GM18861 (cell line): ENCODE measurements around the gene TNS3.

Experiments
- ATAC-seq: cut with Tn5 transposase; IDR thresholded peaks from one replicate; pipeline ENCODE4 v1.9.1; 2021; ENCODE audit not compliant: unreplicated experiment

The TNS3 gene

DNA sequence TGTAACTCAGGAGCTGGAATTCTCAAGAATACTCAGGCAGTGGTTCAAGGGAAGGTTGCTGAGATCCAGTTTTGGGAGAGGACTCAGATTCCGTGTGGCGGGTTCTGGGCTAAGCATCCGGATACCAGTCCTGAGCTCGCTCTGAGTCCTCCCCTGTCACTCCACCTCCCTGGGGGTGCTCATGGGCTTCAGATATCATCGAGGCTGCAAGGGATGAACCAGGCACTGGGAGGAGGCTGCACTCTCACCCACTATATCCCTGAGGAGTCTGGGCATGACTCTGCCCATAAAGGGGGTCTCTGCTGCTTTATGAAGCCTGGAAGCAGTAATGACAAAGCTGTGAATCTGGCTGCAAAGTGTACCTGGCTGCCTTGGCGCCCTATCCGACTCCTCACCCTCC is 188.5 kb downstream of the TNS3 start:
- no peak for ATAC-seq

DNA sequence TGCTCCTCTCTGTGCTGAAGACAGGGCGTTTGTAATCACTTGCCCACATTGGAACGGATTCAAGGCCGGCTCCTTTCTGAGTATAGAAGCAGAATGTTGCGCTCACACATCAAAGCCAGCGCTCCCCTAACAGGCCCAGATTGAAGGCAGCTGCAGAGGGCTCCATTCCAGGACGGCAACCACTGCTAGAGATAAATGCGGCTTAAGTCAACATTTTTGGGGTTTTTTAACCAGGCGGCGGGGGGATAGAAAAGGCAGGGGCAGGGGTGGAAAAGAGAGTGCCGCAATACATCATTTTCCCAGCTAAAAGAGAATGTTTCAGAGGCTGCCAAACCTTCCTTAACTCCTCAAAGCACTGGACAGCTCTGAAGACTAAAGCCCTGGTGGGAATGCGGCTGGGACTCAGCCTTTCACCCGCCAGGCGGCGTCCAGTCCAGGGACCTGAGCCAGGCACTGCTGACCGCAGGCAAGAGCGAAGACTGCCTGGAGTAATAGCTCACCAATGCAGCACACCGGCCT is 189.6 kb downstream of the TNS3 start:
- ATAC-seq, result no peak

DNA sequence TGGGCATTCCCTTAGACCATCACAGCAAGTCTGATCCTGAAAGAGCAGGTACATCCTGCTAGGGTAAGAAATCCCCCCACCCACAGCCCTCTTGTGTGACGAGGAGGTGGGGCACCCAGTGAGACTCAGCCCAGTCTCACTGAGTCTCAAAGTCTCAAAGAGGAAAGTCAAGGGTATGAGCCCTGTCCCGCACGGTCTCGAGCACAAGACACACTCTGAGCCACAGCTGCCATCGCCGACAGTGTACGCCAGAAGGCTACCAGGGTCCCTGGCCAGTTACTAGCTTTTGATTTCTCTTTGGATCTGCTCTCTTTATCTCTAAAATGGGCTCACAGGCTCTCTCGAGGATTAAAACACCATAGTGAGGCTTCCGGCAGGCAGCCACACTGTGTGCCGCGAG is 190.2 kb downstream of the TNS3 start:
- ATAC-seq, result no peak

- no peak for ATAC-seq
Observed at GRCh38 chr7:47390914-47391313, 191.0 kb downstream of the TNS3 start.

DNA sequence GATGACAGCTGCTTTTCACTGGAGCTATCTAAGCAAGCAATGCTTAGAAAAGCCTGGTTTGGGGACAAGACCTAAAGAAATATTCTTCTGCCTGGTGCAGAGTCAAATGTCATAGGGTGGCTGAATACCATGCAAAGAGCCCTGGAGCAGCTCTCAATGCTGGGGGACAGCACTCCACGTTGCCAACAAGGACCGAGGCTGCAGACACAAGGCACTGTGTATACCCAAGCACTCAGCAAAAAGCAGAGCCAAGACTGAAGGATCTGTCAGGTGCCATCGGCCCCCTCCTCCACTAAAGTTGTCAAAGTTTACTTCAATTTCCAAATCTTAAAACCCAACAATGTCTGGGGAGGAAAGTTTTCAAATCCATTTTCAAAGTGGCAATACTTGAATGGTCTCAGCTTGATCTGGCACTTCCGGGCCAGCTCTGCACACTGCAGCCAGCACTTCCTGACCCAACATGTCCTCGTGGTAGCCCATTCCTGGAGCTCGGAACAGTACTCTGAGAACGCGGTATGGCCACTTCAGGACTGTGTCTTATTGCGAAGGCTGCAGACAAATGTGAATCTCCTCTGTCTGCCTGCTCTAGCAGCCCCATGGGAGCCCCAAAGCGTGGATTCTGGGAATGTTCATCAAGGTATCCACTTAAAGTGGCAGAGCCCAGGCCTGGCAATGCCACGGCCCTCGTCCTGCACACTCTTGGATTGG is 191.8 kb downstream of the TNS3 start:
- no peak for ATAC-seq

DNA sequence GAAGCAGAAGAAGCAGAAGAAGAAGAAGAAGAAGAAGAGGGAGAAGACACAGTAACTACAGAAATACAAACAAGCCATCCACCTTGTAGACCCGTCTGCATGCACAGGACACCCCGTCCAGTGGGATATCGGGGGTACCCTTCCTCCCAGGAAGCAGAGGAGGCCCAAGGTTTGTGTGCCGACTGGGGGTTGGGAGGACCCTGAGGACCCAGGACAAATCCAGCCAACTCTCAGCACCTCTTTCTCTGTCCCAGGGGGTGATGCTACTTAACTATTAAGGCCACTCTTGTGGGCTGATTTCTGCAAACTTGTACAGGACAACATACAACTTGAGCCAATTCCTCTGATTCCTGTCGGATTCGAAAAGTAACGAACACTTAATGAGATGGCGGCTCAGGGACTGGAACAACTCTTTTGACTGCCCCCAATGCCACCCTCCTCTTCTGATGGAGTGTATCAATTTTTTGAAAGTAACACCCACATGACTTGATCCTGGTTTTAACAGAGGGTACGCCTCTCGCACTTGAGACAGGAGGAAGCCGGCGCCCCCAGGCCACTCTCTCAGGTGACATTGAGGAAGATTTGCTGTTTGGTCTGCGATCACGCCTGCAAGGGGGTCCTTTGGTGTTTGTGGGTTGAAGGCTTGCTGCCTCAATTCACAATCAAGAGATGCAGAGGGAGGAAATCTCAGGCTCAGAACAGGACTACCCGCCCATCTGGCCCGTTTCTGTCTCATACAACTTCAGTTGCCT is 192.6 kb downstream of the TNS3 start:
- no peak for ATAC-seq

- no peak for ATAC-seq
Observed at GRCh38 chr7:47387506-47387905, 194.4 kb downstream of the TNS3 start.

- no peak for ATAC-seq
Observed at GRCh38 chr7:47386273-47386835, 195.6 kb downstream of the TNS3 start.

DNA sequence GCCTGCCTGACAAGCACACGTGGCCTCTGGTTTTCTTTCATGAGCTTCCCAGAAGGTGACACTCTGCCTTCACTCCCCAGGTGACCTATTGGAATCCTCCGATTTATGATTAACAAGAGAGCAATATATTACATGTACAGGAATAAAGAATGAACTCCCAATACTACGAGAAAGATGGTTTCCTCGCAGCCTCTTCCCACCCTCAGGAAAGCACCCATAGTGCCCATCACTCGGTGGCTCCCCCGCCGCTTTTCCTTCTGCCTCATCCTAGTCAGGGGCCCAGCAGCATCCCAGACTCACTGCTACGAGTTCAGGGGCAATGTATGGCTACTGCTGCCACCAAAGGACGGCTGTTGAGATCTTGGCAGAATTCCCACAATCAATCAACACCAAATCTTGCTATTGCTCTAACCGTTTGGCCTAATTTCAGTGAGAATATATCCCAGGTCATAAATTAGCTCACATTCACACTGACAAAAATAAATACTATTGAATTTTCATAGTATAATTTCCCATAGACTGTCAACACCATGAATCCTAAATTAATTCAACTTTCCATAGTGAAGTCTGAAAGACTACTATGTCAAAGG is 196.3 kb downstream of the TNS3 start:
- no peak for ATAC-seq

- no peak for ATAC-seq
Observed at GRCh38 chr7:47384755-47385535, 197.0 kb downstream of the TNS3 start.

GRCh38 chr7:47383696-47384445 is 198.0 kb downstream of the TNS3 start:
- no peak for ATAC-seq

- no peak for ATAC-seq
Observed at GRCh38 chr7:47383072-47383471, 198.8 kb downstream of the TNS3 start.

DNA sequence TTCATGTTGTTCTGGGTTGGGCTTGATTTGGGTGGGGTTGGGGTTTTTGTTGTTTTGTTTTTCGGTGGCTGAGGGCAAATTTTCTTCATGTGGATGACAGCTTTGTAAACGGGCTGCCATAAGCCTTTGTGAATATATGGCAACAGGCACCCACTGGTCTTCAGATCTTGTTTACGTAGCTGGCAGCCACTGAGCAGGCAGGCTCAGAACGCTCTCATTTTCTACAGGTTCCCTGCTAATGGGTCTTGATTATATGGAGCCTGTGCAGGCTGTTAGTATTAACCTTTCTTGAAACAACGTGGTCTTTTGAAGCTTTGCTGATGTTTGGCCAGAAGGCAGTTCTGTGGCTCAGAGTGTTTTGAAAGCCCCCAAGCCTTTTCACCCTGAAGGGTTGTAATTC is 199.7 kb downstream of the TNS3 start:
- ATAC-seq, result no peak

DNA sequence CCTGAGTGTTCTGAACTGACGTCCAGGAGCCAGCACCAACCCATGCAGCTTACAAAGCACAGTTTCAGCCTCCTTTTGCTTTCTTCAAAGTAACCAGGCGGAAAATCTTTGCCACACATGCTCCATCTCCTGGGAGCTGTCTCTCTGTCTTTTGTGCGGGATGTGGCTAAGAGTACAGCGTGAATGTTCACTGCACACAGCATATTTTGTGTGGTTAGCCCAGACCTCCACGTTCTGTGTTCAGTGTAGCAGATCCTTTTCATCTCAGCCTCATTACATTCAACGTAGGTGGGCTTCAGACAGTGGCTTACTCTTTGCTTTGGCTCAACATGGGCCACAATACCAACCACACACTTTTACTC is 200.8 kb downstream of the TNS3 start:
- no peak for ATAC-seq

GRCh38 chr7:47380325-47381133 is 201.4 kb downstream of the TNS3 start:
- ATAC-seq, result no peak

GRCh38 chr7:47379629-47380324 is 202.1 kb downstream of the TNS3 start:
- no peak for ATAC-seq

- no peak for ATAC-seq
Observed at GRCh38 chr7:47378728-47379395, 203.0 kb downstream of the TNS3 start.

DNA sequence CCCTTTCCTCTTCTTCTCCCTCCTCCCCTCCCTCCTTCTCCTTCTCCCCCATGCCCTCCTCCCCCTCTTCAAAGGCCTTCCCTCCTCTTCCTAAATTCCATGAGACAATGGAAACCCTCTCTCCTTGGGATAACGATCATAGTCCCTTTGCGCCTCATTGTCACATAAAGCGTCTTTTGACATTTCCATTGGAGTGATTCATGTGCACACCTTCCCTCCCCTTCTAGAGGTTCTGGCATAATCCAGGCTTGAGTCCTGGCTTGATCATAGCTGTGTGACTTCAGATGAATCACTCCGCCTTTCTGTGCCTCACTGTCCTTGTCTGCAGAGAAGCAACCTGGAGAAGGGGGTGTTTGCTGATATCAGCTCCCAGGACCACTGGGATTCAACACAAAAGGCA is 204.2 kb downstream of the TNS3 start:
- no peak for ATAC-seq
